Lower leg skin (tissue), 3 donors: ENCODE data around the gene TMEM132E.

ENCODE experiments used
- CTCF ChIP-seq, 3 donors: fragments of 450-650 bp; IDR thresholded peaks; one replicate each; pipeline ENCODE4 v1.5.1; 2016; ENCODE audit warnings: antibody characterized with exemption in 3 of 3, mild to moderate bottlenecking in 3 of 3, moderate library complexity in 2 of 3
- POLR2A ChIP-seq, 2 donors: fragments of 450-650 bp; IDR thresholded peaks; one replicate each; pipeline ENCODE4 v1.6.1; 2016 to 2017; ENCODE audit warnings: antibody characterized with exemption in 2 of 2, mild to moderate bottlenecking in 1 of 2, moderate library complexity in 1 of 2

DNA sequence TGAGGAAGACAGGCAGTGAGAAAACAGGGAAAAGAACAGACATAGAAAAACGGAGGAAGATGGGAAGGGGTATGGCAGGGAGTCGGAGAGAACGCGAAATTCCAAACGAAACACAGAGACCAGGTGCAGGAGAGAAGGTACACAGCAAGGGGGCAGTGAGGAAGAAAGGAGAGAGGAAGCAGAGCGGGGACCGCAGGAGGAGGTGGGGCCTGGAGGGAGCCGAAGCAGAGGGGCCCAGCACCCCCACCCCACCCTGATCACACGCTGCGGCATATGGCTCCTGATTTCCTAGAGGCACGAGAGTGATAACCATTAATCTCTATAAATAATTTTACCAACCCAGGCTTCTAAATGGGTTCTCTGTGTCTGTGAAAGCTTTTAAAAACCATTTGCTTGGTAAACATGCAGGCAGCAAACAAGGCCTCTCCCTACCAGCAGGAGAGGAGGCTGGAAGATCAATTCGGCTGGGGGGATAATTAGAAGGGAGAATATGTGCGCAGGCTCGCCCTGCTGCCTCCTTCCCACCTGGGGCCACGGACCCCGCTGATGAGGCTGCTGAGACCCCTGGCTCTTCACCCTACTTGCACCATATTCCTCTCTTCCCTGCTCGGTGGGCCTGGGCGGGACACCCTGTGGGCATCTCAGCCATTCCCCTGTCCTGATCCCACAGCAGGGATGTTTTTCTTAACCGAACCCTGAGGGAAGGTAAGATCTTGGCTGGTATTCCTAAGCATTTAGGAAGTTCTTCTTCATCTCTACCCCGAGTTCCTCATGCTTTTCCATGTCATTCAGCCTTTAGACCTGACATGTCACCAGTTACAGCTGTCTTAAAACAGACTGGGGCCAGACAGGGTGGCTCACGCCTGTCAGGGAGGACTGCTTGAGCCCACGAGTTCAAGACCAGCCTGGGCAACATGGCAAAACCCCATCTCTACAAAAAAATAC, 86.7 kb downstream of the TMEM132E start:
- no peak for TF ChIP-seq CTCF (IDR thresholded peaks at IDR 0.05)
- TF ChIP-seq POLR2A (IDR thresholded peaks at IDR 0.05) = no peak
